ENCODE measurements around the gene PSTPIP1. TPM values are rescaled to one million over a fixed set of nuclear protein-coding genes. Genes with fewer than 3 reads are reported as not detected.

The PSTPIP1 gene
- total RNA-seq, 2 donors from 2014 or later = 161 to 167 TPM

DNA sequence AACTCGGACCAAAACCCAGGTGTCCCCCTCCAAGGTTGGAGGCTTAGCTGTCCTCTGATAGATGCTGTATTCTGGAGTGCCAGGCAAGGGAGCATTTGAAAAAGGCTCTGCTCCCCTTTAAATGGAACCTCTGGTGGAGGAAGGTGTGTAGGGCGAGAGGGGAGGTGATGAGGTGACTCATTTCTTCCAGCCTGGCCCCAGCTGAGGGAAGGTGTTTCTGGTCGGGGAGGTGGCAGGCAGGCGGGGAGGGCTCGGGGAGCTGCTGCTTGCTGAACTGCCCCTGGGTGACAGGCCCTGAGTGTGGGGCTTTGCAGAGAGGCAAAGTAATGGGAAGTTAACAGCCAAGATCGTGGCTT, 18.8 kb downstream of the PSTPIP1 start:
- Mint-ChIP-seq H3K36me3 (no peaks in the 10 kb centered on the region), H3K4me1 (ENCODE audit: low read depth in 2 of 2) (peaks cover 72 to 91% of the 10 kb centered on the region in 2 donors), H3K27ac (peak overlapping the region; percentile 82 to 99), H3K9me3 (no peaks in the 10 kb centered on the region), H3K27me3 (no peaks in the 10 kb centered on the region), H3K4me3 (peak overlapping the region; percentile 82)
- ATAC-seq = peak; percentile 76 to 79
- peak; percentile 88 for DNase-seq (ENCODE audit: low spot score)

DNA sequence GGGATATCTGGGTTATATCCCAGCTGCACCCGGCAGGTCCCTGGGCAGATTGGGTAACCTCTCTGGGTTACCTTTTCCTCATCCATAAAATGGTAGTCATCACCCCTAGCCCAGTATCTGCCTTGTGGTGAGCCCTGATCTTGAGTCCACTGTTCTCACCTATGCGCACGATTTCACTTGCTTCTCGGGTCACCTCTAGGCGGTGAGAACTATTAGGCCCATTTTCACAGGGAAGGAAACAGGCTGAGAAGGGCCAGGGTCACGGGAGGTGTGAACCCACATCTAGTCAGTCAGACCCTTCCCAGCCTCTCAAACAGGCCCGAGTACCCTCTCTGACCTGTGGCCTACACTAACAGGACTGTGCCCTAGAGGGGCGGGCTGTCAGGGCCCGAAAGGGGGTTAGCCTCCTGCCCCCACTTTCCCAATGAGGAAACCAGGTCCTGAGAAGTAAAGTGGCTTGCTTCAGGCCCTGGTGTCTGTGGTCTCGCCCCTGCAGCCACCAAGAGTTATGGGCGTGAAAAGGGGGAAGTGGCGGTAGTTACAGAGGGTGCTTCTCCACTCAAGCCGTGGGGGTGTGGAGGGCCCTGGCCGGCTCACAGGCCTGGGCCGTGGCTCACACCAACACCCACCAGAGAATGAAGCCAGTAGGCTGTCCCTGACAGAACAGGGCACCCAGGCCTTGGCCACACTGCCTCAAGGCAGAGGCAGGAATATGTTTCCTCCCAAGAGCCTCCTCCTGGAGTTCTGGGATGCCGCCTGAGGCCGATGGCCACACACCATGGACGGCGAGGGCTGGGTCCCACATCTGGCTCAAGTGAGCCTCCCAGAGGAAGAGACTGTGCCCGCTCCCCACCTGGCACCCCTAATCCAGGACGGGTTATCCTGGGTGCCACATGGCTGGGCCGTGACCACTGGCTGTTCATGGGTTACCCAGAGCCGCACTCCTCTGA, 19.5 kb downstream of the PSTPIP1 start:
- H3K9me3 Mint-ChIP-seq = no peaks in the 10 kb centered on the region
- H3K4me1 Mint-ChIP-seq (ENCODE audit: low read depth in 2 of 2) = peaks cover 79 to 91% of the 10 kb centered on the region in 2 donors
- H3K27ac Mint-ChIP-seq = peak overlapping the region; percentile 82 to 99
- DNase-seq (ENCODE audit: low spot score) (peak; percentile 92), ATAC-seq (peak; percentile 83 to 90)
- no peaks in the 10 kb centered on the region for H3K36me3 Mint-ChIP-seq
- H3K27me3 Mint-ChIP-seq = no peaks in the 10 kb centered on the region
- H3K4me3 Mint-ChIP-seq = peak overlapping the region; percentile 82

DNA sequence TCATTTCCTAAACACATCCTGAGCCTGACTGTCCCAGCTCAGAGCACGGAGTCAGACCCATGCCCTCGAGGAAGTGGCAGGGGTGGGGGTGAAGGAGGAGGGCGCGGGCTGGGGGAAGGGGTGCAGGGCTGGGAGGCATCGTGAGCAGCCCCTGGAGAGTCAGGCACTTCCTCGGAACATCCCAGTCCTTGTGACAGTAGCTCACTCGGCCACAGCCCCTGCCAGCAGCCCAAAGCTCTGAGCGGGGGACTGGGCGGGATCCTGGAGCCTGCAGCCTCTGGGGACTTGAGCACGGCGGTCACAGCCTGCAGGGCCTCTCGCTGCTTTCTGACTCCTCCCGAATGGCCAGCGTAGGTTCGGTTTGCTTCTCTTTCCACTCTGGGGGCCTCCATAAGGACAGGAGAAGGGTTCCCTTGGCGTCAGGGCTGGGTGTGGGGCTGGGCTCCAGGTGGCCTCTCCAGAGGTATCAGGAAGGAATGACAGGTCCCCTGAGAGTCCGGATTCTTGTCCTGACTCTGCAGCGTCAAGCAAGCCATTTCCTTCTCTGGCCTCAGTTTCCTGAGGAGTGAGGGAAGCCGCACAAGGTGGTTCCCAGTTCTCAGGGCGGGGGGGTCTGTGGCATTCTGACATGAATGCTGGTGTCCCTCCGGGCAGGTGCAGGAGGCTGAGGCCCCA, 20.9 kb downstream of the PSTPIP1 start:
- H3K27me3 Mint-ChIP-seq = no peaks in the 10 kb centered on the region
- peak overlapping the region; percentile 82 to 99 for H3K27ac Mint-ChIP-seq
- peaks cover 82 to 91% of the 10 kb centered on the region in 2 donors for H3K4me1 Mint-ChIP-seq (ENCODE audit: low read depth in 2 of 2)
- peak overlapping the region; percentile 82 for H3K4me3 Mint-ChIP-seq
- DNase-seq (ENCODE audit: low spot score) (no peak), ATAC-seq (no peak)
- no peaks in the 10 kb centered on the region for H3K9me3 Mint-ChIP-seq
- no peaks in the 10 kb centered on the region for H3K36me3 Mint-ChIP-seq

DNA sequence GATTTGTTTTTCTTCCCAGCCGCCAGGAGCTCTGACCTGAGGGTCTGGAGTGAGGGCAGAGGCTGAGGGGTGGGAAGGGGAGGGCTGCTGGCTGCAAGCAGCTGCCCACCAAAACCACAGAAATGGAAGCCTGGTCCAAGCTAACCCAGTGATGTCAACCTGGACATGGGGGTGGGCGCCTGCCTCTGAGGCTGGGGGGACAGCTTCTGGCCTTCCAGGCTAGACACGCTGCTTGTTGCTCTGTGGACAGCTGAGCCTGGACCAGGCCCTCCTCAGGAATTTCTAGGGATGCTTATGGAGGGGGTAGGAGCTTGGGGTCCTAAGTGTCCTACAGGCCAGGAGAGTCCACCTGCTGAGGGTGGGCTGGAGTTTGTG, 21.4 kb downstream of the PSTPIP1 start:
- DNase-seq (ENCODE audit: low spot score) (no peak), ATAC-seq (no peak)
- H3K4me1 Mint-ChIP-seq (ENCODE audit: low read depth in 2 of 2) = peaks cover 81 to 90% of the 10 kb centered on the region in 2 donors
- no peak overlapping the region for H3K4me3 Mint-ChIP-seq
- H3K27ac Mint-ChIP-seq = peak overlapping the region; percentile 82 to 100
- no peaks in the 10 kb centered on the region for H3K9me3 Mint-ChIP-seq
- no peaks in the 10 kb centered on the region for H3K27me3 Mint-ChIP-seq
- H3K36me3 Mint-ChIP-seq = no peaks in the 10 kb centered on the region

DNA sequence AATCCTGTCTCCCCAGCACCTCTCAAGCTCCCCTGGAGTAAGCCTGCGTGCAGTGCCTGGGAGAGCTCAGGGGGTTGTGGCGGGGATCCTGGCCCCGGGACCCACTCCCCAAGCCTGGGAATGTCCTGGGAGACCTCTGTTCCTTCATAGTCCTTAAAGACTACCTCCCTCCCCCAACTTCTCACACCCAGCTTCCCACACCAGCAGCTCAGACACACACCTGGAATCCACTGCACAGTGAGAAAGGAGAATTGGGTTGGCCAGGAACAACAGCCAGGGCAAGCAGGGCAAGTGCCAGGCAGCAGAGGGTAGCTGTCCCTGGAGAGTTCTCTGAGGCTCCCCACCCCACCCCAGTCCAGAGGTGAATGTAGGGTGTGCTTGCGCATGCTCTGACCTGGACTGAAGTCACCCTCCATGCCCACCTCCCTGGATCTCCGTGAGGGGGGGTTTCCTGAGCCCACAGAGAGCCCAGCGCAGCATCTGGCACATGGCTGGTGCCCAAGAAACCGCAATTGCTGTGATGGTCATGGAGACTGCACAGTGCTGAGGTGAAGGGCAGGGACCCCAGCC, 22.2 kb downstream of the PSTPIP1 start:
- Mint-ChIP-seq H3K27me3 (no peaks in the 10 kb centered on the region), H3K9me3 (no peaks in the 10 kb centered on the region), H3K4me3 (no peak overlapping the region), H3K27ac (peak overlapping the region; percentile 100), H3K36me3 (peaks cover 2% of the 10 kb centered on the region), H3K4me1 (ENCODE audit: low read depth in 2 of 2) (peaks cover 82 to 90% of the 10 kb centered on the region in 2 donors)
- DNase-seq (ENCODE audit: low spot score) = no peak
- no peak for ATAC-seq

DNA sequence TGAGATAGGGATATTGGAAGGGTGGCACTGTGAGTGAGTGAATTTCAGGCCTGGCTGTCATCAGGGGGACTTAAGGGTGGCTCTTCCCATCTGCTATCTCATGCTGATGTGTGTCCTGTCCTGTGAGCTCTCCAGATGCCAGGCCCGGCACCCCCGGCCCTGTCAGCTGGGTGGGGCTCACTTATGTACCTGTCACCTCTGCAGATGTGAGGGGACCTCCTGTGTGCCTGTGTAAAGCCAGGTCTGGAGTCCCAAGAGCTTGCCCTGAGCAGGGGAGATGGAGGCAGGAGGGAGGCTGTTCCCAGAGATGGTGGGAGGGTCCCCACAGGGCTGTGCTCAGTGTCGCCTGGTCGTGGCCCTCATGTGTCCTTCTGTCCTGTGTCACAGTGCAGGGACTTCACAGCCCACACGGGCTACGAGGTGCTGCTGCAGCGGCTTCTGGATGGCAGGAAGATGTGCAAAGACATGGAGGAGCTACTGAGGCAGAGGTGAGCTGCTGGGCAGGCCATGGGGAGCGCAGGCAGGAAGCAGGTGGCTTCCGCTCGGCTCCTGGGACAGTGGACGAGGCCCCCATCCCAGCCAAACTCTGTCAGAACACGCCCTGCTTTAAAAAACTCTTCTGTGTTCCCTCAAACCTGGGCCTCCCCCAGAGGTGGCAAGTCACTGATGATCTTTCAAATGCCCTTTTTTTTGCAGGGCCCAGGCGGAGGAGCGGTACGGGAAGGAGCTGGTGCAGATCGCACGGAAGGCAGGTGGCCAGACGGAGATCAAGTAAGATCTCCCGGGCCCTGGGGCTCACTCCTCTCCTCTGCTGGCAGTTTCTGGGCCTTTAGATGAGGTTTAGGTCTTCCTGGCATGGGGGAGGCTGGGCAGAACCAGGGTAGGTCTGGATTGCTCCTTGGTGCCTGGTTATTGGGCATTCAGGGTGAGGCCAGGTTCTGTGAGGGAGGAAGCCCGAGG, 23.1 kb downstream of the PSTPIP1 start:
- Mint-ChIP-seq H3K36me3 (peaks cover 4% of the 10 kb centered on the region), H3K4me3 (no peak overlapping the region), H3K4me1 (ENCODE audit: low read depth in 2 of 2) (peaks cover 83 to 91% of the 10 kb centered on the region in 2 donors)

DNA sequence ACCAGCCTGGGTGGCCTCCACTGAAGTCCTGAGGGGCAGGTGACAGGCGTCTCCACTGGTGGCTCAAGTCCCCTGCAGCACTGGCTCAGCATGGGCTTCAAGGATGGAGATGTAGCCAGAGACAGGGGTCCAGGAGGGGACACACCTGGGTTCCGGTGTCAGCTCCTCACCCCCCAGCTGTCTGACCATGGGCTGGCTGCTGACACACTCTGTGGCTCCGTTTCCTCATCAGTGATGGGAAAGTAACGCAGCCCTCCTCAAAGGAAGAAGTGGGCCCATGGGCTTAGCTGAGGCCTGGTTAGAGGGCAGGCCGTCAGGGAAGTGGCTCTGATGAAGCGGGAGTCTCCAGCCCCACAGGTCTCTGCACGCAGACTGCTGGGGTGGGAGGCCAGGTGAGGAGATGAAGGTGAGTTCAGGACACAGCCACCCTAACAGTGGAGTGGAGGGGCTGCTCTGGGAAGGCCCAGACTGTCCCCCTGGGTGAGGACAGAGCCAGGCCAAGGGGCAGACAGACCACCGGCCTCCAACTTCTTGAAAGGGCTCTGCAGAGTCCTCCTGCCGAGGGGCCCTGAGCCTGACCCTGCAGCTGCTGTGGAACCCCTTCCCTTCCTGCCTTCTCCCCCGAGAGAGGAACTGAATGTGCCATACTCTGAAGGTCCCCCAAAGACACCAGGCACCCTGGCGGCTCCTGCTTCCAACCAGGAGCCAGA, 24.0 kb downstream of the PSTPIP1 start:
- Mint-ChIP-seq H3K4me1 (ENCODE audit: low read depth in 2 of 2) (peaks cover 83 to 91% of the 10 kb centered on the region in 2 donors), H3K36me3 (peaks cover 4% of the 10 kb centered on the region), H3K27me3 (no peaks in the 10 kb centered on the region), H3K4me3 (peak overlapping the region; percentile 58), H3K9me3 (no peaks in the 10 kb centered on the region), H3K27ac (peak overlapping the region; percentile 100)
- DNase-seq (ENCODE audit: low spot score) (no peak), ATAC-seq (no peak)

More for the DNA sequence above, 23.1 kb downstream of the PSTPIP1 start:
- peak overlapping the region; percentile 100 for H3K27ac Mint-ChIP-seq
- ATAC-seq (no peak), DNase-seq (ENCODE audit: low spot score) (no peak)
- H3K9me3 Mint-ChIP-seq = no peaks in the 10 kb centered on the region
- H3K27me3 Mint-ChIP-seq = no peaks in the 10 kb centered on the region

DNA sequence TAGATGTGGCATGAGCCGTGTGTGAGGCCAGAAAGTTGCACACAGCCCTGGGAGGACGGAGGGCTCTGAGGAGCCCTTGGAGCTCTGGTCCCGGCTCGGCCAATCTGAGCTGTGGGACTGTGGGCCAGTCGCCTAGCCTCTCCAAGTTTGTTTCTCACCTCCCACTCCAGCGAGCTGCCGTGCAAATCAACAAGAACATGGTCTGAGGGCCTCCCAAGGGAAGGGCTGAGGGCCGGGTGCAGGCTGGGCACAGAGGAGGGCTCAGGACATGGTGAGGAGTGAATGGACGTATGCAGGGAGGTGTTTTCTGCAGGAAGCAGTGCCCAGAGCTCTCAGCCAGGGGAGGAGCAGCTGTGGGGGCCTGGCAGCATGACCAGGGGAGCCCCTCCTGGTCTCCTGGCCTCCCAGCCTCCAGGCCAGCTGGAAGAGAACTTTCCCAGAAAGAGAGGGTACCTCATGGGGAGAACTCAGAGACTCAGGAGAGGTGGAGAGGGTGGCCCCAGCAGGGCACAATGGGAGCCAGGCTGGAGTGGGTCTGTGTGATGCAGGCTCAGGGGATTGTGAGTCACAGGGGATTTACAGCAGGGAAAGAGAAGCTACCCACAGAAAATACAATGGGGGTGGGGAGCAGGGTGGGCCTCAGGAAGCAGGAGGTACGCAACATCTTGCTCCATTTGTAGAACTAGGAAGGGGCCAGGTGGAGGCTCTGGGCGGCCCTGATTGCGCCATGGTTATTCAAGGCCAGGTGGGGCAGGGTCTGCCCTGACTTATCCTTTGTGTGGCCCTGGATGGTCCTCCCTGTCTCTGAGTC, 24.8 kb downstream of the PSTPIP1 start:
- no peak for DNase-seq (ENCODE audit: low spot score)
- no peaks in the 10 kb centered on the region for H3K9me3 Mint-ChIP-seq
- peak overlapping the region; percentile 100 for H3K27ac Mint-ChIP-seq
- H3K4me1 Mint-ChIP-seq (ENCODE audit: low read depth in 2 of 2) = peaks cover 77 to 84% of the 10 kb centered on the region in 2 donors
- peak overlapping the region; percentile 58 for H3K4me3 Mint-ChIP-seq
- peaks cover 4% of the 10 kb centered on the region for H3K36me3 Mint-ChIP-seq
- no peaks in the 10 kb centered on the region for H3K27me3 Mint-ChIP-seq
- ATAC-seq = peak; percentile 34 to 62

DNA sequence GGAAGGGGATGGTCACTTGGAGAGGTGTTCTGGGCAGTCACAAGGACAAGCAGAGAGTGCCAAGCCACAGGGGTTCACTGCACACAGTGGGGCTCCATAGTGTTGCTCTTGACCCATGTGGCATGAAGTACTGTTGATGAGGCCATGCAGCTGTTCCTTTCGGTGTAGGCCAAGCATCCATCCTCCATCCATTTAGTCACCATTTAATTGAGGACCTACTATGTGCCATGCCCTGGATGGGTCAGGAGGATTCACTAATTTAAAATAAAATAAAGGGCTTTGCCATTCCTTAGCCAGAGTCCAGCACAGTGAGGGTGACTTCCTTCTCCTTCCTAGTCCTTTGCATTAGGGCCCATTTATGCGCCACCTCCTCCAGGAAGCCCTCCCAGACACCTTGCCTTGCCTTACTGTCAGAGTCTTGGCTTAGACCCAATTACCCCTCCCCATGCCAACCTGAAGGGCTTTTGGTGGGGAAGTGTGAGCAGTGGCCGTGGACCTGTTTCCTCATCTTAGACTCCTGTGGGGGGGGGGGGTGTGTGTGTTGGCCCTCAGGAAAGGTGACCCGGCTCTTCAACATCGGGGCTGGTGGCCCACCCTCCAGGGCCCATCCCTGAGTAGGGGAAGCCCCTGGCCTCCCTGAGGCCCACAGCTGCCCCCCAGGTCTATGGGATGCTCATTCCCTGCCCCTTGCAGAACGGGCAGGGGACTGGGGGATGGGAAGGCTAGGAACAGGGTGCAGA, 25.6 kb downstream of the PSTPIP1 start:
- no peak for ATAC-seq
- peaks cover 4% of the 10 kb centered on the region for H3K36me3 Mint-ChIP-seq
- no peaks in the 10 kb centered on the region for H3K9me3 Mint-ChIP-seq
- H3K4me3 Mint-ChIP-seq = peak overlapping the region; percentile 97
- no peaks in the 10 kb centered on the region for H3K27me3 Mint-ChIP-seq
- H3K27ac Mint-ChIP-seq = peak overlapping the region; percentile 100
- no peak for DNase-seq (ENCODE audit: low spot score)
- H3K4me1 Mint-ChIP-seq (ENCODE audit: low read depth in 2 of 2) = peaks cover 69 to 79% of the 10 kb centered on the region in 2 donors

DNA sequence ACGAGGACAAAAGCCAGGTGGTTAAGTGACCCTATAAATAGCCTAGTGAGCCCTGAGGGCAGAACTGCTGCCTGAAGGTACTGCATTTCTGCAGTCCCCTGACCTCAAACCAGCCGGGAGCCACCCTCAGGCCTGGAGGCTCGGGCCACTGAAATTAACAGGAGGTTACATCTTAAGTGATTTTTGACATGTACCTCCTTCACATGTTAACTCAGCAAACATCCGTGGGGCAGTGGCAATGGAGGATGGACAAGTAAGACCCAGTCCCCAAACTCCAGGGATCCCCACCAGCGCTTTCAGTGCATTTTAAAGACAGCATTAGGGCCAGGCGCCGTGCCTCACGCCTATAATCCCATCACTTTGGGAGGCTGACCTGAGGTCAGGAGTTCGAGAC, 26.2 kb downstream of the PSTPIP1 start:
- peak overlapping the region; percentile 100 for H3K27ac Mint-ChIP-seq
- peak overlapping the region; percentile 97 for H3K4me3 Mint-ChIP-seq
- H3K36me3 Mint-ChIP-seq = peaks cover 4% of the 10 kb centered on the region
- DNase-seq (ENCODE audit: low spot score) (no peak), ATAC-seq (no peak)
- no peaks in the 10 kb centered on the region for H3K9me3 Mint-ChIP-seq
- H3K27me3 Mint-ChIP-seq = no peaks in the 10 kb centered on the region
- peaks cover 71 to 78% of the 10 kb centered on the region in 2 donors for H3K4me1 Mint-ChIP-seq (ENCODE audit: low read depth in 2 of 2)

DNA sequence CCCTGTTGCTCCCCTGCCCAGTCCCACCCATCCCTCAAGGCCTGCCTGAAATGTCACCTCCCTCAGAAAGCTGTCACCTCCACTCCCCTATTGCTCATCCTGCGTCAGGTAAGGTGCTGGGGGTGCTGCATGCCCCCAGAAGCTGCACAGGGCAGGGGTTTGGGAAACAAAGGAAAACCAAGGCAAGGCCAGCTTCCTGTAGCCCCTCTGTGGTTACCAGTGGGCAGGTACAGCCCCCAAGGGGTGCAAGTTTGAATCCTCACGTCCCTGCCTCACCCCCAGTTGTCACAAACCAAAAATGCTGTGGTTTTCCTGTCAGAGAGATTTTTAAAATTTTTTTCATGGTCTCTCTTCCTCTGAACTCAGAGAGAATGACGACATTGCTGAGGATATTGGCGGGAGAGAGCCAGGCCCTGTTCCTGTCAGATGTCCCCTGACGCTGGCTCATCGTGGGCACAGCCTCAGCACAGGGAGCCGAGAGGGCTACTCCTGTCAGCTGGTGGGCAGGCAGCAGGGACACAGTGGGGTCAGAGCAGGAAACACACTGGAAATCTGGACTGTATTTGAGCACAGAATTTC, 27.0 kb downstream of the PSTPIP1 start:
- peaks cover 68 to 77% of the 10 kb centered on the region in 2 donors for H3K4me1 Mint-ChIP-seq (ENCODE audit: low read depth in 2 of 2)
- peaks cover 4% of the 10 kb centered on the region for H3K36me3 Mint-ChIP-seq
- H3K27me3 Mint-ChIP-seq = no peaks in the 10 kb centered on the region
- H3K9me3 Mint-ChIP-seq = no peaks in the 10 kb centered on the region
- ATAC-seq = peak; percentile 75 to 77
- peak overlapping the region; percentile 100 for H3K27ac Mint-ChIP-seq
- no peak for DNase-seq (ENCODE audit: low spot score)
- H3K4me3 Mint-ChIP-seq = peak overlapping the region; percentile 97

All from natural killer cell treated with Interleukin-12 subunit alpha and Interleukin-12 subunit beta and Interleukin-15 and Interleukin-18, amount 100 ng/mL, for 72 hours (primary cell).